Esophagus squamous epithelium (tissue), 4 donors: ENCODE data around the gene BEST2.

Experiments used
- CTCF ChIP-seq, 6 experiments: fragments of 450-650 bp in 4 of 6; fragments of 200-600 bp in 2 of 6; sonication (generic) in 2 of 6; IDR thresholded peaks; one replicate each; pipeline ENCODE4 v1.5.1; 2016 to 2019; ENCODE audit warnings: antibody characterized with exemption in 6 of 6, mild to moderate bottlenecking in 4 of 6, moderate library complexity in 4 of 6
- POLR2A ChIP-seq, 4 donors: fragments of 450-650 bp; IDR thresholded peaks; one replicate each; pipeline ENCODE4 v1.6.1; 2017; ENCODE audit warnings: antibody characterized with exemption in 4 of 4, mild to moderate bottlenecking in 4 of 4, moderate library complexity in 3 of 4

DNA sequence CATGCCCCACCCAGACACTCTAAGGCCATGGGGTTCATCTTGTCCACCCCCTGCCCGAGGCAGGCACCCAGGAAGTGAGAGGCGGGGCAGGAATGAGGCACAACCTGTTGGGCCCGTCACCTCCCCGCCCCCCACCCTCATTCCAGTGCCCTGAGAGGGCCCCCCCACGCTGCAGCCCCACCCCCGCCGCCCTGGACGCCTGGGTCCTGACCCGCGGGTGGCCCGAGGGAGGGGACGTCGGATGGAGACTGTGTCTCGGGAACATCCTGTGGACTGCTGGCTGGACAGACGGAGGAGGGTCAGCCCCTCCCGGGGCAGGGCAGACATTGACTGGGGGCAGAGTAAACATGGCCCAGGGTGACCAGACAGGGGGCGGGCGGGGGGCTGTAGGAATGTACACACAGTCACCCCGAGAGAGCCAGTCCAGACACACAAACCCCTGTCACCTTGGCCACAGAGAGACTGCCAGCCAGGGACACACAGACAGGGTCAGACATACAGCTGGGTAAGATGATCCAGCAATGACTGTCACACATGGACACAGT, 32.3 kb downstream of the BEST2 start:
- TF ChIP-seq CTCF (IDR thresholded peaks at IDR 0.05): no peak
- TF ChIP-seq POLR2A (IDR thresholded peaks at IDR 0.05): no peak
